22Rv1 (cell line): ENCODE measurements around the gene PRDM16.

Experiments
- CTCF ChIP-seq: fragments of 450-650 bp; IDR thresholded peaks from 2 replicates; pipeline ENCODE4 v1.5.1; 2017; ENCODE audit warnings: mild to moderate bottlenecking
- ZFX ChIP-seq: fragments of 450-650 bp; IDR thresholded peaks from 2 replicates; pipeline ENCODE4 v1.6.1; 2017; ENCODE audit warnings: antibody characterized with exemption, borderline replicate concordance

GRCh38 chr1:3249231-3249630, 180.2 kb downstream of the PRDM16 start:
- TF ChIP-seq CTCF = no peak
- TF ChIP-seq ZFX = no peak
